ENCODE measurements around the gene RBM8A.

The RBM8A gene

DNA sequence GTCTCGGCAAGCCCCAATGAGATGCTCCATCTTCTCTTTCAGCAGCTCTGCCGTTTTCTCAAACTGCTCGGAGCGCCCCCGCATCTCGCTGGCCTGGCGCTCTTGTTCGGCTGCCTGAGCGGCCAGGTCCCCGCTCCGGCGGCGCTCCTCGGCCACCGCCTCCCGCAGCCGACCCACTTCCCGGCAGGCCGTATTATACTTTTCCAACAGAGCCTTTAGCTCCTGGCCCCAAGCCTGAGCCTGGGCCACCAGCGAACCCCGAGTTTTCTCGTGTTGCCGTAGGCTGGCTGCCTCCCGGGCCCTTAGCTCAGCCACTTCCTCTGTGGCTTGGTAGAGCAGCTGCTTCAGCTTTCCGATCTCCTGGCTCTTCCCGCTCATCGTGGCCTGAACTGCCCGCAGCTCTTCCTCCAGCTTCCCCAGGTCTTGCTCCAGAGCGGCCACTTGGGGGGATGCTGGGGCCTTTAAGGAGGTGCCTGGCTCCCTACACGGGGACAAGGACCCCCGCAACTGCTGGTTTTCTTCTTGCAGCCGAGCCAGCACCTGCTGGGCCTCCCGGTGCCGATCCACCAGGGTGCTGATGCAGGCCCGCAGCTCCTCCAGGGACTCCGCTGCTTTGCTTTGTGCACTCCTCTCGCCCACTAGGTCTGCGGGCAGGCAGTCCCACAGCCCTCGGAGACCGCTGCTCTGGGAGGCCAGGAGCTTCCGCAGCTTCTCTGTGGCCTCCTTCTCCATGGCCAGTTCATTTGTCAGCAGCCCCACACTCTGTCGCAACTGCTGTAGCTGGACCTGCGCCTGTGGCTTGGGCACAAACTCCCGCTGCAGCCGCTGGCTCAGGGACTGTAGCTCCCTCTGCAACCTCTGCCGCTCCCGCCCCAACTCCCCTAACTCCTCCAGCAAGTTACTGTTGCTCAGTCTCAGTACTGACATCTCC is 55.0 kb downstream of the RBM8A start:
- H3K36me3 ChIP-seq (ENCODE audit: control insufficient read depth in 2 of 2, insufficient read depth in 1 of 2, low read length in 2 of 2): no peaks in the 10 kb centered on the region
- CTCF ChIA-PET: interaction anchor here (0.7 to 2.2 kb wide), 6 partner anchors 11 to 43 kb away, joined by 3 to 6 read pairs (median 4); partner anchors contain the start of genes NUDT17 and PIAS3
- POLR2A ChIA-PET: interaction anchor here (2.4 kb wide), 1 partner anchor 13 kb away, joined by 18 read pairs; the partner anchor contains the start of gene PIAS3
- TF ChIP-seq ZBTB21 (tag by site-specific recombination; IDR thresholded peaks at IDR 0.05) (no peak), SCRT1 (tag by site-specific recombination; IDR thresholded peaks at IDR 0.05; ENCODE audit: borderline replicate concordance) (no peak), YY2 (tag by site-specific recombination; IDR thresholded peaks at IDR 0.05) (no peak), OVOL3 (tag by site-specific recombination; IDR thresholded peaks at IDR 0.05) (no peak), GLIS2 (tag by site-specific recombination; IDR thresholded peaks at IDR 0.05) (no peak), ZNF174 (tag by site-specific recombination; IDR thresholded peaks at IDR 0.05) (no peak), ZNF16 (tag by site-specific recombination; IDR thresholded peaks at IDR 0.05; ENCODE audit: low read depth) (no peak), ZNF138 (tag by site-specific recombination; IDR thresholded peaks at IDR 0.05; ENCODE audit: borderline replicate concordance) (no peak), ZNF670 (tag by site-specific recombination; IDR thresholded peaks at IDR 0.05; ENCODE audit: low read depth) (no peak), BCL11B (tag by site-specific recombination; IDR thresholded peaks at IDR 0.05; ENCODE audit: low read depth) (no peak)
- TF ChIP-seq, protein P1, sequence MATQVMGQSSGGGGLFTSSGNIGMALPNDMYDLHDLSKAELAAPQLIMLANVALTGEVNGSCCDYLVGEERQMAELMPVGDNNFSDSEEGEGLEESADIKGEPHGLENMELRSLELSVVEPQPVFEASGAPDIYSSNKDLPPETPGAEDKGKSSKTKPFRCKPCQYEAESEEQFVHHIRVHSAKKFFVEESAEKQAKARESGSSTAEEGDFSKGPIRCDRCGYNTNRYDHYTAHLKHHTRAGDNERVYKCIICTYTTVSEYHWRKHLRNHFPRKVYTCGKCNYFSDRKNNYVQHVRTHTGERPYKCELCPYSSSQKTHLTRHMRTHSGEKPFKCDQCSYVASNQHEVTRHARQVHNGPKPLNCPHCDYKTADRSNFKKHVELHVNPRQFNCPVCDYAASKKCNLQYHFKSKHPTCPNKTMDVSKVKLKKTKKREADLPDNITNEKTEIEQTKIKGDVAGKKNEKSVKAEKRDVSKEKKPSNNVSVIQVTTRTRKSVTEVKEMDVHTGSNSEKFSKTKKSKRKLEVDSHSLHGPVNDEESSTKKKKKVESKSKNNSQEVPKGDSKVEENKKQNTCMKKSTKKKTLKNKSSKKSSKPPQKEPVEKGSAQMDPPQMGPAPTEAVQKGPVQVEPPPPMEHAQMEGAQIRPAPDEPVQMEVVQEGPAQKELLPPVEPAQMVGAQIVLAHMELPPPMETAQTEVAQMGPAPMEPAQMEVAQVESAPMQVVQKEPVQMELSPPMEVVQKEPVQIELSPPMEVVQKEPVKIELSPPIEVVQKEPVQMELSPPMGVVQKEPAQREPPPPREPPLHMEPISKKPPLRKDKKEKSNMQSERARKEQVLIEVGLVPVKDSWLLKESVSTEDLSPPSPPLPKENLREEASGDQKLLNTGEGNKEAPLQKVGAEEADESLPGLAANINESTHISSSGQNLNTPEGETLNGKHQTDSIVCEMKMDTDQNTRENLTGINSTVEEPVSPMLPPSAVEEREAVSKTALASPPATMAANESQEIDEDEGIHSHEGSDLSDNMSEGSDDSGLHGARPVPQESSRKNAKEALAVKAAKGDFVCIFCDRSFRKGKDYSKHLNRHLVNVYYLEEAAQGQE (tag by site-specific recombination; IDR thresholded peaks at IDR 0.05): no peak
- TF ChIP-seq, protein P2, sequence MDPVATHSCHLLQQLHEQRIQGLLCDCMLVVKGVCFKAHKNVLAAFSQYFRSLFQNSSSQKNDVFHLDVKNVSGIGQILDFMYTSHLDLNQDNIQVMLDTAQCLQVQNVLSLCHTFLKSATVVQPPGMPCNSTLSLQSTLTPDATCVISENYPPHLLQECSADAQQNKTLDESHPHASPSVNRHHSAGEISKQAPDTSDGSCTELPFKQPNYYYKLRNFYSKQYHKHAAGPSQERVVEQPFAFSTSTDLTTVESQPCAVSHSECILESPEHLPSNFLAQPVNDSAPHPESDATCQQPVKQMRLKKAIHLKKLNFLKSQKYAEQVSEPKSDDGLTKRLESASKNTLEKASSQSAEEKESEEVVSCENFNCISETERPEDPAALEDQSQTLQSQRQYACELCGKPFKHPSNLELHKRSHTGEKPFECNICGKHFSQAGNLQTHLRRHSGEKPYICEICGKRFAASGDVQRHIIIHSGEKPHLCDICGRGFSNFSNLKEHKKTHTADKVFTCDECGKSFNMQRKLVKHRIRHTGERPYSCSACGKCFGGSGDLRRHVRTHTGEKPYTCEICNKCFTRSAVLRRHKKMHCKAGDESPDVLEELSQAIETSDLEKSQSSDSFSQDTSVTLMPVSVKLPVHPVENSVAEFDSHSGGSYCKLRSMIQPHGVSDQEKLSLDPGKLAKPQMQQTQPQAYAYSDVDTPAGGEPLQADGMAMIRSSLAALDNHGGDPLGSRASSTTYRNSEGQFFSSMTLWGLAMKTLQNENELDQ (tag by site-specific recombination; IDR thresholded peaks at IDR 0.05; ENCODE audit: low read depth): no peak
- H3K4me3 ChIP-seq (ENCODE audit: low read depth, low read length): no peak overlapping the region
- H3K4me1 ChIP-seq (ENCODE audit: control insufficient read depth, insufficient read depth, low read length): no peaks in the 10 kb centered on the region
- no peak overlapping the region for H3K27ac ChIP-seq (ENCODE audit: extremely low read depth, low read depth, low read length)
- H3K9me3 ChIP-seq (ENCODE audit: control insufficient read depth, insufficient read depth, low read depth, low read length): no peaks in the 10 kb centered on the region
